Mammary epithelial cell (primary cell): ENCODE measurements around the gene GABPB1.

Source experiments
- EZH2 ChIP-seq: IDR thresholded peaks from 2 replicates; pipeline ENCODE4 v1.6.1; 2012; ENCODE audit warnings: low read length, inconsistent platforms, borderline replicate concordance
- TF ChIP-seq, protein P1 (sequence below), 2 donors: IDR thresholded peaks in 1 of 2; conservative IDR thresholded peaks in 1 of 2; 2 replicates each; pipeline ENCODE4 v1.5.1; 2011 to 2012; ENCODE audit warnings: inconsistent platforms in 2 of 2, low read length in 2 of 2, mild to moderate bottlenecking in 2 of 2, control low read depth in 1 of 2, low read depth in 1 of 2; ENCODE audit not compliant: insufficient read depth in 1 of 2; ENCODE audit errors: extremely low read depth in 1 of 2

GRCh38 chr15:50235794-50236193 is 119.2 kb downstream of the GABPB1 start:
- no peak for TF ChIP-seq EZH2
- TF ChIP-seq, protein P1, sequence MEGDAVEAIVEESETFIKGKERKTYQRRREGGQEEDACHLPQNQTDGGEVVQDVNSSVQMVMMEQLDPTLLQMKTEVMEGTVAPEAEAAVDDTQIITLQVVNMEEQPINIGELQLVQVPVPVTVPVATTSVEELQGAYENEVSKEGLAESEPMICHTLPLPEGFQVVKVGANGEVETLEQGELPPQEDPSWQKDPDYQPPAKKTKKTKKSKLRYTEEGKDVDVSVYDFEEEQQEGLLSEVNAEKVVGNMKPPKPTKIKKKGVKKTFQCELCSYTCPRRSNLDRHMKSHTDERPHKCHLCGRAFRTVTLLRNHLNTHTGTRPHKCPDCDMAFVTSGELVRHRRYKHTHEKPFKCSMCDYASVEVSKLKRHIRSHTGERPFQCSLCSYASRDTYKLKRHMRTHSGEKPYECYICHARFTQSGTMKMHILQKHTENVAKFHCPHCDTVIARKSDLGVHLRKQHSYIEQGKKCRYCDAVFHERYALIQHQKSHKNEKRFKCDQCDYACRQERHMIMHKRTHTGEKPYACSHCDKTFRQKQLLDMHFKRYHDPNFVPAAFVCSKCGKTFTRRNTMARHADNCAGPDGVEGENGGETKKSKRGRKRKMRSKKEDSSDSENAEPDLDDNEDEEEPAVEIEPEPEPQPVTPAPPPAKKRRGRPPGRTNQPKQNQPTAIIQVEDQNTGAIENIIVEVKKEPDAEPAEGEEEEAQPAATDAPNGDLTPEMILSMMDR (conservative IDR thresholded peaks at IDR 0.05 in 1 of 2, IDR thresholded peaks at IDR 0.05 in 1 of 2; ENCODE audit: extremely low read depth in 1 of 2, insufficient read depth in 1 of 2, low read depth in 1 of 2, low read length in 2 of 2) = no peak
